NCI-H446 (cell line): ENCODE data around the gene SEC11C.
"Not testable (repeated sequence)": the region's sequence is repeated elsewhere in the genome, so short reads cannot be mapped to it uniquely, and the experiment has no call there.

Experiments
- DNase-seq, 2 experiments: peaks; one replicate each; lab custom pipeline; 2025; lab: John Stamatoyannopoulos, UW

Gene SEC11C

GRCh38 chr18:59139615-59140301, at the start of gene SEC11C:
Gene SEC11C, plus strand, starts transcription at chr18:59139884. Its CDS starts 65 bp downstream, at chr18:59139949.
- peak; percentile 94 to 97 for DNase-seq

- no peak for DNase-seq
These were observed 48.6 kb upstream of the SEC11C start for GRCh38 chr18:59090966-59091603.

GRCh38 chr18:59093668-59094067, 46.0 kb upstream of the SEC11C start:
- no peak for DNase-seq

GRCh38 chr18:59094569-59094968, 45.1 kb upstream of the SEC11C start:
- no peak for DNase-seq

- DNase-seq, result no peak
These were observed 43.4 kb upstream of the SEC11C start for GRCh38 chr18:59096098-59096789.

- DNase-seq, result no peak
These were observed 37.8 kb upstream of the SEC11C start for GRCh38 chr18:59101830-59102414.

- DNase-seq, result no peak
These were observed 30.3 kb upstream of the SEC11C start for GRCh38 chr18:59109375-59109774.

- no peak for DNase-seq
These were observed 25.5 kb upstream of the SEC11C start for GRCh38 chr18:59114160-59114559.

- no peak for DNase-seq
These were observed 15.9 kb upstream of the SEC11C start for GRCh38 chr18:59123588-59124369.

- no peak for DNase-seq
These were observed 15.3 kb upstream of the SEC11C start for GRCh38 chr18:59124370-59124704.

- DNase-seq, result no peak
These were observed 12.6 kb upstream of the SEC11C start for GRCh38 chr18:59127047-59127446.

GRCh38 chr18:59129951-59130703, 9.6 kb upstream of the SEC11C start:
- DNase-seq, result no peak

GRCh38 chr18:59132810-59133465, 6.7 kb upstream of the SEC11C start:
- no peak for DNase-seq

GRCh38 chr18:59139291-59139614, 431 bp upstream of the SEC11C start:
- DNase-seq, result peak; percentile 89 to 93

- DNase-seq, result no peak
These were observed 710 bp downstream of the SEC11C start for GRCh38 chr18:59140302-59140885.

GRCh38 chr18:59141294-59142068, 1.8 kb downstream of the SEC11C start:
- DNase-seq, result no peak

GRCh38 chr18:59142274-59142673, 2.6 kb downstream of the SEC11C start:
- no peak for DNase-seq

GRCh38 chr18:59142800-59143416, 3.2 kb downstream of the SEC11C start:
- not testable (repeated sequence) for DNase-seq

GRCh38 chr18:59143441-59143840, 3.8 kb downstream of the SEC11C start:
- DNase-seq, result no peak
